Measurements from ENCODE around the gene OSER1. TPM values are rescaled to one million over a fixed set of nuclear protein-coding genes. Genes with fewer than 3 reads are reported as not detected.

Gene OSER1
- polyA plus RNA-seq, 1 donor = 43.4 TPM

DNA sequence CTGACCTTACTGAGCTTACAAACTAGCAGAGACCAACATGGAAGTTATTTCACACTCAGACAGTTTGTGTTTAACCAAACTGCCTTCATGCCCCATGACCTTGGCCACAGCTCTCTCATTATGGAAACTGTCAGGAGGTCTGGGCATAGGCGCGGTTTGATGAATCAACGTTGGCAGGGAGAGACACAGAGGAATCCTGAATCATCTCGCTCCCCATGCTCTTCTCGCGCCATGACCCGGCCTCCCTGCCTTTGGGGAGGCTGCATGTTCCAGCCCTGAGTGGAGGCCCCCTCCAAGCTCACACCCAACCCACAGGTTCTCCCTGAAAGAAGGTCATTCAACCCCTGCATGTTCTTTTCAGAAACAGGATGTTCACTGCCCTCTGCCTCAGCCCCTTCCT is 20.6 kb upstream of the OSER1 start:
- Histone ChIP-seq H3K9me3 (ENCODE audit: control insufficient read depth, low read depth, low read length) (no peaks in the 10 kb centered on the region), H3K4me1 (ENCODE audit: control insufficient read depth, insufficient read depth, low read length) (no peaks in the 10 kb centered on the region), H3K27me3 (ENCODE audit: control insufficient read depth, insufficient read depth, low read length) (no peaks in the 10 kb centered on the region), H3K36me3 (ENCODE audit: control insufficient read depth, insufficient read depth, low read length) (no peaks in the 10 kb centered on the region), H3K4me3 (ENCODE audit: low read length) (no peak overlapping the region), H3K27ac (ENCODE audit: low read length) (no peak overlapping the region)
- no CpG with 5 or more reads among the region's 7 CpGs for WGBS (ENCODE audit: insufficient coverage, low lambda C conversion rate)
- DNase-seq = no peak

DNA sequence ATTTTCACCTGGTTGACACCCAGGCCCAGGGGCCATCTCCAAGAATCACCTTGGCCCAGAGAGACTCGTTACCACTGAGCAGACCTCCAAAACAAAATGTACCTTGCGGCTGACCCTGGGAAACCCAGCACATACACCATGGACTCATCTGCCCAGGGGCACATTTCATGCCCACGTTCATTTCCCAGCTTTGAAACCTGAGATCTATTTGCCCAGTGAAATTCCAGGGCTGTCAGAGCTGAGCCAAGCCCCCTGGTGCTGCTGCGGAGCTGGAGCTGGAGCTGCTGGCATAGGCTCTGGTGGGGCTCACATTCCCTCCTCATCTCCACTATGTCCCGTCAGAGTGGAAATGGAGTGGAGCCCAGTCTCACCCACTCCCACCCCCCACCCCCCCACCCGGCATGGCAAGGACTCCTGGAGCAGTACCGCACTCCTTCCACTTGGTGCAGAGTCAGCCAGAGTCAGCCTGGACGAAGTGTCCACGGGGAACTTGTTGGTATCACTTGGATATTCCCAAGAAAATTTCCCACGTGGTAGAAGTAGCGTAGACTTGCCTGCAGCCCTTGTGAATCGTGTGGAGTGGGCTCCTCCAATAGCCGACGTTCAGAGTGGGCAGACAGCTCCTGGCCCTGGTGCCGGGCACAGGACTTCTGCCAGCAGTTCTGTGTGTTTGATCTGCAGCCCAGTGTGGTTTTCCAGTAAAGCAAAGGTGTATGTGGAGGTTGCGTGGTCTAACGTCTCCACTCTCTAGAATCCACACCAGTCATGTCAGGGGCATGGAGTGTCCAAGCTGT is 18.1 kb upstream of the OSER1 start:
- no peak for DNase-seq
- Histone ChIP-seq H3K27me3 (ENCODE audit: control insufficient read depth, insufficient read depth, low read length) (no peaks in the 10 kb centered on the region), H3K9me3 (ENCODE audit: control insufficient read depth, low read depth, low read length) (no peaks in the 10 kb centered on the region), H3K27ac (ENCODE audit: low read length) (no peak overlapping the region), H3K4me1 (ENCODE audit: control insufficient read depth, insufficient read depth, low read length) (peaks cover 11% of the 10 kb centered on the region), H3K4me3 (ENCODE audit: low read length) (no peak overlapping the region), H3K36me3 (ENCODE audit: control insufficient read depth, insufficient read depth, low read length) (no peaks in the 10 kb centered on the region)
- WGBS (ENCODE audit: insufficient coverage, low lambda C conversion rate) = no CpG with 5 or more reads among the region's 17 CpGs

DNA sequence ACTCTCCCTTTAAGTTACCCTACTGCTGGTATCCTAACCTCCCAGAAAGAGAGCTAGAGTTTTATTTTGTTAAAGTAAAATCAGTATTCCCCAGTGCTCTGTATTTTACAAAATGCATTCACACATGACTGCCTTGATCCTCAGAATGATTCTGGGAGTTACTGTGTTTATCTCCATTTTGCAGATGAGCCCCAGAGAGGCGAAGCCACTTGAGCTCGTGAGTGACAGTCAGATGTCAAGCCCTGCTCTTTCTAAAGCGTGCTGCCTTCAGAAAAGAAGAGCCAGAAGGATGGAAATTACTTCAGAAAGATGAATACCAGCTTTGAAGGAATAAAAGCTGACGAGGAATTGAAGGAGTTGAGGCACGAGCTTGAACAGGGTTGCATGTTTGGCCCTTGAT is 14.1 kb upstream of the OSER1 start:
- H3K4me1 ChIP-seq (ENCODE audit: control insufficient read depth, insufficient read depth, low read length) = peaks cover 16% of the 10 kb centered on the region
- WGBS (ENCODE audit: insufficient coverage, low lambda C conversion rate) = 88% methylated on average over 3 of the region's 5 CpGs

DNA sequence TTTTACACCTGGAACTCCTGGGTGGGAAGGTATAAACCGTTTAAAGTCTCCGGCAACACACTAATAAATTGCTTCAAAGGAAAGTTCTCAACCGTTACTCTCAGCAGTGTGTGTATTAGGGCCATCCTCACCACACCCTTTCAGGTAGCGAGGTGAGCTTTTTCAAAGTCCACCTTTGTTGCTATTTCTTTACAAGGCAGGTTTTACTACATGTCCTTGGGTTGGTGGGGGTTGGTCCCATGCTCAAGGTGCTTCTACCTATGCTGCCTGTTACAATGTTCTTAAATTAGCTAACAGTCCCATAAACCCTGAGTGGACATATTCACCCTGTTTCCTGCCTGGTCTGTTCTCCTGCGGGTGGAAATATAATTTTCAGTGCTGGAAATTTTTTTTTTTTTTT is 13.2 kb upstream of the OSER1 start:
- H3K27me3 ChIP-seq (ENCODE audit: control insufficient read depth, insufficient read depth, low read length) = no peaks in the 10 kb centered on the region
- no peaks in the 10 kb centered on the region for H3K9me3 ChIP-seq (ENCODE audit: control insufficient read depth, low read depth, low read length)
- no peaks in the 10 kb centered on the region for H3K36me3 ChIP-seq (ENCODE audit: control insufficient read depth, insufficient read depth, low read length)
- peaks cover 16% of the 10 kb centered on the region for H3K4me1 ChIP-seq (ENCODE audit: control insufficient read depth, insufficient read depth, low read length)
- WGBS (ENCODE audit: insufficient coverage, low lambda C conversion rate) = 40% methylated on average over 1 of the region's 5 CpGs
- peak; percentile 80 to 91 for DNase-seq
- no peak overlapping the region for H3K4me3 ChIP-seq (ENCODE audit: low read length)
- peak overlapping the region; percentile 41 for H3K27ac ChIP-seq (ENCODE audit: low read length)

More for the DNA sequence above, 14.1 kb upstream of the OSER1 start:
- Histone ChIP-seq H3K9me3 (ENCODE audit: control insufficient read depth, low read depth, low read length) (no peaks in the 10 kb centered on the region), H3K36me3 (ENCODE audit: control insufficient read depth, insufficient read depth, low read length) (no peaks in the 10 kb centered on the region), H3K27ac (ENCODE audit: low read length) (peak overlapping the region; percentile 41), H3K4me3 (ENCODE audit: low read length) (no peak overlapping the region), H3K27me3 (ENCODE audit: control insufficient read depth, insufficient read depth, low read length) (no peaks in the 10 kb centered on the region)
- DNase-seq = no peak

DNA sequence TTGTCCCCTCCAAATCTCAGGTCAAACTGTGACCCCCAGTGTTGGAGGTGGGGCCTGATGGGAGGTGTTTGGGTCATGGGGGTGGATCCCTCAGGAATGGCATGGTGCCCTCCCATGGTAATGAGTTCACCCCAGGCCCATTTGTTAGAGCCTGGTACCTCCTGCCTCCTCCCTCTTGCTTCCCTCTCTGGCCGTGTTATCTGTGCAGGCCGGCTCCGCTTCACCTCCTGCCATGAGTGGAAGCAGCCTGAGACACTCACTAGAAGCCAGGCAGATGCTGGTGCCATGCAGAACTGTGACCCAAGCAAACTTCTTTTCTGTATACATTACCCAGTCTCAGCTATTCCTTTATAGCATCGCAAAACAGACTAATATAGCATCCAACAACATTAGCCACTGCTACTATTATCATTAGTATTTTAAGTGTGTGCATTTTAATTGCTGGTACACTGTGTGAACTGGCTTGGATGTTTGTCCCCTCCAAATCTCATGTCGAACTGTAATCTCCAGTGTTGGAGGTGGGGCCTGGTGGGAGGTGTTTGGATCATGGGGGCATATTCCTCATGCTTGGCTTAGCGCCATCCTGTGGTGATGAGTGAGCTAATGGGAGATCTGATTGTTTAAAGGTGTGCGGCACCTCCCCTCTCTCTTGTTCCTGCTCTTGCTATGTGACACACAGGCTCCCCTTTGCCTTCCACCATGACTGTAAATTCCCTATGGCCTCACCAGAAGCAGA is 12.2 kb upstream of the OSER1 start:
- no peaks in the 10 kb centered on the region for H3K9me3 ChIP-seq (ENCODE audit: control insufficient read depth, low read depth, low read length)
- WGBS (ENCODE audit: insufficient coverage, low lambda C conversion rate) = no CpG with 5 or more reads among the region's 7 CpGs
- no peaks in the 10 kb centered on the region for H3K36me3 ChIP-seq (ENCODE audit: control insufficient read depth, insufficient read depth, low read length)
- no peak for DNase-seq
- peaks cover 21% of the 10 kb centered on the region for H3K4me1 ChIP-seq (ENCODE audit: control insufficient read depth, insufficient read depth, low read length)
- H3K27ac ChIP-seq (ENCODE audit: low read length) = no peak overlapping the region
- H3K27me3 ChIP-seq (ENCODE audit: control insufficient read depth, insufficient read depth, low read length) = no peaks in the 10 kb centered on the region
- no peak overlapping the region for H3K4me3 ChIP-seq (ENCODE audit: low read length)

DNA sequence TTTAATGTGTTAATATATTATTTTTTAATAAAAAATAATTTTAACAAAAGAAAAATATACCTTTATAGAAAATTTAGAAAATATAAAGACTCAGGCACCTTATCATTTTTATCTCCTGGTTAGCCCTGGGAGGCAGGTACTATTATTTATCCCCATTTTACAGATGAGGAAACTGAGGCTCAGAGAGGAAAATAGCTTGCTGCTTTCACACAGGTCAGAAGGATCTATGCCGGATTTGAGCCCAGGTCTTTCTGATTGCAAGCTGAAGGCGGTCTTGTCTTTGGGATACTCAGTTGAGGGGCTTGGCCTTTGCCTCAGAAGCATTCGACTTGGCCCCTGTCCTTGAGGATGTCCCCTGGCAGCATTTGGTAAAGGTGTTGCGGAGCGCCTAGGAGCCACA is 11.5 kb upstream of the OSER1 start:
- H3K27ac ChIP-seq (ENCODE audit: low read length) = no peak overlapping the region
- H3K36me3 ChIP-seq (ENCODE audit: control insufficient read depth, insufficient read depth, low read length) = no peaks in the 10 kb centered on the region
- peaks cover 26% of the 10 kb centered on the region for H3K4me1 ChIP-seq (ENCODE audit: control insufficient read depth, insufficient read depth, low read length)
- H3K27me3 ChIP-seq (ENCODE audit: control insufficient read depth, insufficient read depth, low read length) = no peaks in the 10 kb centered on the region
- no peak for DNase-seq
- H3K4me3 ChIP-seq (ENCODE audit: low read length) = no peak overlapping the region
- H3K9me3 ChIP-seq (ENCODE audit: control insufficient read depth, low read depth, low read length) = no peaks in the 10 kb centered on the region
- WGBS (ENCODE audit: insufficient coverage, low lambda C conversion rate) = no CpG with 5 or more reads among the region's 5 CpGs

DNA sequence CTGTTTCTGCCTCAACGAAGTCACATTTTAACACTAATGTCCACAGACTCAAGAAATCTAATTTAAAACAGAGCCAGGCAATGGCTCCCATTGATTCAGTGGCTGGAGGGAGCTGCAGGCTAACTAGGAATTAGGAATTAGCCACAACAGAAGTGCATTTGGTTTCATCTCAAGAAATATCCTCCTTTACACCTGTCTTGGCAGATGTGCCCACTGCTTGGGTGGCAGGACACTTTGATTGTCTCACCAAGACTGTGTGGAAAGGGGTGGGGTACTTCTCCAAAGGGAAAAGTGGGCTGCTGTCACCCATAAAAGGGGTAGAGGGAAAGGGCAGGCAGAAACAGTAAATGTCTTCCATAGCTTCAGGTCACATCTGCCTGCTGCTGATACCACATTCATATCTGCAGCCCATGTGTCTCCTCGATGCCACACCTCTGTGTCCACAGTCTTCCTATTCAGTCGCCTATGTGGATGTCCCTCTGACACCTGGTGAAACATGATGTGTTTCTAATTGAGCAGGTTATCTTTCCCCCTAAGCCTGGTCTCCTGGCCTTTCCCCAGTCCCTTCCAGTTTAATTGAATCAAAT is 10.9 kb upstream of the OSER1 start:
- H3K27me3 ChIP-seq (ENCODE audit: control insufficient read depth, insufficient read depth, low read length) = no peaks in the 10 kb centered on the region
- WGBS (ENCODE audit: insufficient coverage, low lambda C conversion rate) = no CpG with 5 or more reads among the region's 3 CpGs
- H3K4me3 ChIP-seq (ENCODE audit: low read length) = no peak overlapping the region
- H3K27ac ChIP-seq (ENCODE audit: low read length) = no peak overlapping the region
- no peak for DNase-seq
- H3K36me3 ChIP-seq (ENCODE audit: control insufficient read depth, insufficient read depth, low read length) = no peaks in the 10 kb centered on the region
- no peaks in the 10 kb centered on the region for H3K9me3 ChIP-seq (ENCODE audit: control insufficient read depth, low read depth, low read length)
- peaks cover 26% of the 10 kb centered on the region for H3K4me1 ChIP-seq (ENCODE audit: control insufficient read depth, insufficient read depth, low read length)

DNA sequence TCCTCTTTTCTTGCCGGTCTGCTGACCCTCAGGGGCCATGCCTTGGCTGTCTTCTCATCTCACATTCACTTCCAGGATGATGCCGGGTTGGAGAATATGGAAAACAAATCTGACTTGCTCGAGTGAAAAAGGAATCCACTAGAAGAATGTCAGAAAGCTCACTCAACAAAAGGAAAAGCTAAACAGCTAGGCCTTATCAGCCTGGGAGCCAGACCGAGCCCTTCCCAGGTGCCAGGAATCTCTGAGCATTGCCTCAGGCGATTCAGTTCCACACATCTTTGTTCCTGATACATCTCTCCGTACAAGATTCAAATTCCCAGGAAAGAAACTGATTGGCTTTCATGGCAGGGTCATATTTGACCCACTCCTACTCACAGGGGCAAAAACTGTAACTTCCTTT is 9.2 kb upstream of the OSER1 start:
- H3K9me3 ChIP-seq (ENCODE audit: control insufficient read depth, low read depth, low read length) = no peaks in the 10 kb centered on the region
- peaks cover 23% of the 10 kb centered on the region for H3K4me1 ChIP-seq (ENCODE audit: control insufficient read depth, insufficient read depth, low read length)
- WGBS (ENCODE audit: insufficient coverage, low lambda C conversion rate) = 33% methylated on average over 1 of the region's 6 CpGs
- no peak overlapping the region for H3K4me3 ChIP-seq (ENCODE audit: low read length)
- DNase-seq = no peak
- peaks cover 3% of the 10 kb centered on the region for H3K36me3 ChIP-seq (ENCODE audit: control insufficient read depth, insufficient read depth, low read length)
- H3K27me3 ChIP-seq (ENCODE audit: control insufficient read depth, insufficient read depth, low read length) = no peaks in the 10 kb centered on the region
- H3K27ac ChIP-seq (ENCODE audit: low read length) = no peak overlapping the region

DNA sequence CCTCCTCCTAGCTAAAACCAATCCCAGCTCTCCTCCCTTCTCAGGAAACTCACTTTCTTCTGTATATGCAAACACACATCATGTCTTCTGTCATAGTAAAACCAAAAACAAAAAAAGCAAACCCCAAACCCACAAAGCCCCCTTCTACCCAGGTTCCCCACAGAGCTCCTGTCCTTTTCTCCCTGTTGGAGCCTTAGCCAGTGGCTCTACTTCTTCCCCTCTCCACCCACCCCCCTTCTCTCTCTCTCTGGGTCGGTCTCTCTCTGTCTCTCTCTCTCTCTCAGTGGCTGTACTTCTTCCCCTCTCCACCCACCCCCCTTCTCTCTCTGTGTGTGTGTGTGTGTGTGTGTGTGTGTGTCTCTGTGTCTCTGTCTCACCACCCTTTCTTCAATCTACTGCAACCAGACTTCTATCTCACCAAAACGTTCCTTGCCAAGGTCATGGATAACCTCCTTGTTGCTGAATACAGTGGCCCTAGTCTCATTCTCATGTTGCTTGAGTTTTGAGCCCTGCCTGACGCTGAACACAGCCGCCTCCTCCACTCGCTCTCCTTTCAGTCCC is 8.7 kb upstream of the OSER1 start:
- Histone ChIP-seq H3K9me3 (ENCODE audit: control insufficient read depth, low read depth, low read length) (no peaks in the 10 kb centered on the region), H3K4me3 (ENCODE audit: low read length) (no peak overlapping the region), H3K27me3 (ENCODE audit: control insufficient read depth, insufficient read depth, low read length) (no peaks in the 10 kb centered on the region), H3K4me1 (ENCODE audit: control insufficient read depth, insufficient read depth, low read length) (peaks cover 18% of the 10 kb centered on the region), H3K36me3 (ENCODE audit: control insufficient read depth, insufficient read depth, low read length) (peaks cover 3% of the 10 kb centered on the region), H3K27ac (ENCODE audit: low read length) (no peak overlapping the region)
- DNase-seq = no peak
- no CpG with 5 or more reads among the region's 5 CpGs for WGBS (ENCODE audit: insufficient coverage, low lambda C conversion rate)

DNA sequence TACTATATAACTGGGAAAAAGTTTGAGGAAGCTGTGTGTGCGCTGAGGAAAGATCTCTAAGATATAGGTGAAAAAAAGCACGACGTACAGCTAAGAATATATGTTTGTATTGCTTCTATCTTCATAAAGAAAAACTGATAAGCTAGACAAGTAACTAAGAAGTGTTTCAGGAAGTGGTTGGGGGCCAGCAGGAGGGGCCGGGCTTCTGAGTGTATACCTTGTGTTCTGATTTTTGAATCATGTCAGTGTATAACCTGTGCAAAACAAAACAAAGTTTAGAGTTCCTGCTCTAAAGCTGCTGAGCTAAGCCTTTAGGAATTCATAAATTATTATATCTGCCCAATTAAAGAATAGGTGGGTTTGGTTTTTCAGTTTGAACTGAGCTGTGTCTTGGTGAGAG is 7.9 kb upstream of the OSER1 start:
- H3K36me3 ChIP-seq (ENCODE audit: control insufficient read depth, insufficient read depth, low read length) = peaks cover 3% of the 10 kb centered on the region
- no peak overlapping the region for H3K4me3 ChIP-seq (ENCODE audit: low read length)
- no peak overlapping the region for H3K27ac ChIP-seq (ENCODE audit: low read length)
- 40% methylated on average over 1 of the region's 4 CpGs for WGBS (ENCODE audit: insufficient coverage, low lambda C conversion rate)
- peaks cover 14% of the 10 kb centered on the region for H3K4me1 ChIP-seq (ENCODE audit: control insufficient read depth, insufficient read depth, low read length)
- H3K9me3 ChIP-seq (ENCODE audit: control insufficient read depth, low read depth, low read length) = no peaks in the 10 kb centered on the region
- no peak for DNase-seq
- no peaks in the 10 kb centered on the region for H3K27me3 ChIP-seq (ENCODE audit: control insufficient read depth, insufficient read depth, low read length)

All from large intestine (tissue), 3 donors.